MM.1S (cell line): Measurements from ENCODE around the gene HPSE2.

Source experiments
- DNase-seq: peaks from one replicate; pipeline ENCODE4 v3.0.0-alpha.2; 2015
- H2AFZ ChIP-seq: fragments of 300-600 bp; sonication (generic); 2 replicates; pipeline ENCODE4 v1.6.0; 2016; ENCODE audit warnings: antibody characterized with exemption, low read length
- H3F3A ChIP-seq: fragments of 300-600 bp; sonication (generic); 2 replicates; pipeline ENCODE4 v1.6.1; 2016; ENCODE audit warnings: mild to moderate bottlenecking, antibody characterized with exemption, low read length, moderate library complexity, mixed read lengths; ENCODE audit not compliant: insufficient read depth
- H3K27ac ChIP-seq: fragments of 300-600 bp; sonication (generic); 2 replicates; pipeline ENCODE4 v1.5.1; 2016; ENCODE audit warnings: mild to moderate bottlenecking, low read length
- H3K27me3 ChIP-seq: fragments of 300-600 bp; sonication (generic); replicated peaks from 2 replicates; pipeline ENCODE4 v1.6.0; 2016; ENCODE audit warnings: low read length; ENCODE audit not compliant: insufficient read depth
- H3K36me3 ChIP-seq: fragments of 300-600 bp; sonication (generic); replicated peaks from 2 replicates; pipeline ENCODE4 v1.6.1; 2016; ENCODE audit warnings: mild to moderate bottlenecking, low read length, mixed read lengths; ENCODE audit not compliant: insufficient read depth
- H3K4me1 ChIP-seq: fragments of 300-600 bp; sonication (generic); 2 replicates; pipeline ENCODE4 v1.6.1; 2016; ENCODE audit warnings: low read length, mixed read lengths
- H3K4me2 ChIP-seq: fragments of 300-600 bp; sonication (generic); 2 replicates; pipeline ENCODE4 v1.6.0; 2016; ENCODE audit warnings: low read depth, low read length
- H3K4me3 ChIP-seq: fragments of 300-600 bp; sonication (generic); 2 replicates; pipeline ENCODE4 v1.5.1; 2016; ENCODE audit warnings: low read length, mixed read lengths
- H3K79me2 ChIP-seq: fragments of 300-600 bp; sonication (generic); 2 replicates; pipeline ENCODE4 v1.6.1; 2016; ENCODE audit warnings: mixed run types, low read length, mixed read lengths
- H3K9ac ChIP-seq: fragments of 300-600 bp; sonication (generic); 2 replicates; pipeline ENCODE4 v1.6.1; 2016; ENCODE audit warnings: low read length, mixed read lengths
- H3K9me2 ChIP-seq: fragments of 300-600 bp; sonication (generic); replicated peaks from 2 replicates; pipeline ENCODE4 v1.6.1; 2016; ENCODE audit warnings: mild to moderate bottlenecking, low read length, mixed read lengths; ENCODE audit not compliant: insufficient read depth
- H3K9me3 ChIP-seq: fragments of 300-600 bp; sonication (generic); replicated peaks from 2 replicates; pipeline ENCODE4 v1.6.1; 2016; ENCODE audit warnings: mild to moderate bottlenecking, low read length, mixed read lengths; ENCODE audit not compliant: insufficient read depth
- H4K20me1 ChIP-seq: fragments of 300-600 bp; sonication (generic); 2 replicates; pipeline ENCODE4 v1.6.1; 2016; ENCODE audit warnings: mild to moderate bottlenecking, low read length, moderate library complexity, mixed read lengths; ENCODE audit not compliant: insufficient read depth
- CTCF ChIP-seq: fragments of 300-600 bp; sonication (generic); IDR thresholded peaks from 2 replicates; pipeline ENCODE4 v1.5.1; 2016; ENCODE audit warnings: antibody characterized with exemption, low read length, mixed read lengths
- EZH2 ChIP-seq: fragments of 300-600 bp; sonication (generic); optimal IDR thresholded peaks from 2 replicates; pipeline ENCODE3; 2017; ENCODE audit warnings: low read depth, mild to moderate bottlenecking, antibody characterized with exemption, low read length, mixed read lengths
- EZH2phosphoT487 ChIP-seq: fragments of 300-600 bp; sonication (generic); IDR thresholded peaks from 2 replicates; pipeline ENCODE4 v1.6.1; 2018; ENCODE audit warnings: antibody characterized with exemption, low read length

Gene HPSE2

DNA sequence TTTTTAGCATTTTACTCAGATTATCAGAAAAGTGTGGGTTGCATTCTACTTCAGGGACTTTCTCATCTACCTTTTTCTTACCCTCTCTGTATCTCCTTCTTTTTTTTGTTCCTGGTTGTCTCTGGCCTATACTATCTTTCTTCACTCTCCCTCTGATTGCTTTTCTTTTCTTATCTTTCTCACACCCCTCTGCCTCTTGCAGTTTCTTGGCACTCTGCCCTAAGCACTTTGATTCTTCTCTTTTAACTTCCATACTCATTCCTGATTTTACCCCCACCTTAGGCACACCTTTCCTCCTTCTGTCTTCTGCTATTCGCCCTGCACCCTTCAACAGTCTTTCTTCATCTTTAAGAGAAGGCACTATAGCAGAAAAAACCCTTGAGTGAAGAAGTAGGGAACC, 696.1 kb downstream of the HPSE2 start:
- Histone ChIP-seq H3K4me2 (no peak overlapping the region), H3K9ac (no peak overlapping the region), H3F3A (no peaks in the 10 kb centered on the region), H4K20me1 (no peaks in the 10 kb centered on the region), H3K36me3 (no peaks in the 10 kb centered on the region), H3K9me3 (no peaks in the 10 kb centered on the region), H3K27ac (no peak overlapping the region), H2AFZ (no peak overlapping the region), H3K9me2 (no peaks in the 10 kb centered on the region), H3K4me3 (no peak overlapping the region), H3K4me1 (no peaks in the 10 kb centered on the region), H3K27me3 (no peaks in the 10 kb centered on the region), H3K79me2 (no peaks in the 10 kb centered on the region)
- no peak for DNase-seq
- no peak for TF ChIP-seq EZH2phosphoT487
- TF ChIP-seq CTCF: no peak
- no peak for TF ChIP-seq EZH2

GRCh38 chr10:98538472-98538871, 697.2 kb downstream of the HPSE2 start:
- no peaks in the 10 kb centered on the region for H3K27me3 ChIP-seq
- DNase-seq: no peak
- no peak overlapping the region for H3K4me2 ChIP-seq
- no peaks in the 10 kb centered on the region for H3K9me2 ChIP-seq
- no peaks in the 10 kb centered on the region for H4K20me1 ChIP-seq
- H3K4me3 ChIP-seq: no peak overlapping the region
- no peak overlapping the region for H2AFZ ChIP-seq
- no peak for TF ChIP-seq EZH2phosphoT487
- no peak for TF ChIP-seq EZH2
- no peak for TF ChIP-seq CTCF
- no peaks in the 10 kb centered on the region for H3K36me3 ChIP-seq
- no peaks in the 10 kb centered on the region for H3K79me2 ChIP-seq
- no peaks in the 10 kb centered on the region for H3F3A ChIP-seq
- H3K9ac ChIP-seq: no peak overlapping the region
- no peaks in the 10 kb centered on the region for H3K4me1 ChIP-seq
- H3K9me3 ChIP-seq: no peaks in the 10 kb centered on the region
- H3K27ac ChIP-seq: no peak overlapping the region

GRCh38 chr10:98536551-98536950, 699.1 kb downstream of the HPSE2 start:
- H3K36me3 ChIP-seq: no peaks in the 10 kb centered on the region
- H3K4me1 ChIP-seq: no peaks in the 10 kb centered on the region
- no peaks in the 10 kb centered on the region for H3K9me2 ChIP-seq
- H3K9me3 ChIP-seq: no peaks in the 10 kb centered on the region
- H3K9ac ChIP-seq: no peak overlapping the region
- DNase-seq: no peak
- H4K20me1 ChIP-seq: no peaks in the 10 kb centered on the region
- H3K4me2 ChIP-seq: no peak overlapping the region
- no peak overlapping the region for H3K27ac ChIP-seq
- no peaks in the 10 kb centered on the region for H3F3A ChIP-seq
- H2AFZ ChIP-seq: no peak overlapping the region
- no peak overlapping the region for H3K4me3 ChIP-seq
- no peaks in the 10 kb centered on the region for H3K27me3 ChIP-seq
- H3K79me2 ChIP-seq: no peaks in the 10 kb centered on the region
- no peak for TF ChIP-seq EZH2phosphoT487
- no peak for TF ChIP-seq CTCF
- no peak for TF ChIP-seq EZH2
